ENCODE measurements around the gene RAB7B. TPM values are rescaled to one million over a fixed set of nuclear protein-coding genes. Genes with fewer than 3 reads are reported as not detected.

Gene RAB7B
- total and polyA plus RNA-seq, 2 experiments from 2014 or later: 4.5 to 22.6 TPM

- Histone ChIP-seq H3K27me3 (peaks cover 12% of the 10 kb centered on the region), H4K20me1 (ENCODE audit: insufficient read depth, poor library complexity, severe bottlenecking) (no peaks in the 10 kb centered on the region), H3K9me3 (ENCODE audit: low read depth) (no peaks in the 10 kb centered on the region), H3K4me3 (no peak overlapping the region), H2AFZ (no peak overlapping the region), H3K4me2 (no peak overlapping the region), H3K9me2 (replicated peaks; ENCODE audit: insufficient read depth) (no peaks in the 10 kb centered on the region), H3K36me3 (replicated peaks; ENCODE audit: insufficient read depth, low read depth) (no peaks in the 10 kb centered on the region), H3K27ac (no peak overlapping the region), H3K4me1 (ENCODE audit: insufficient read depth) (no peaks in the 10 kb centered on the region), H3K79me2 (no peaks in the 10 kb centered on the region)
- TF ChIP-seq EZH2 (IDR thresholded peaks at IDR 0.05; ENCODE audit: borderline replicate concordance) (no peak), CTCF (IDR thresholded peaks at IDR 0.05; ENCODE audit: poor library complexity) (no peak), EZH2phosphoT487 (IDR thresholded peaks at IDR 0.05; ENCODE audit: low read depth, severe bottlenecking, unreplicated experiment) (no peak)
- 90% methylated on average over 4 of the region's 4 CpGs for WGBS (ENCODE audit: low lambda C conversion rate, missing lambda C conversion rate)
- no peak for DNase-seq (ENCODE audit: low spot score)
These were observed 56.2 kb downstream of the RAB7B start for GRCh38 chr1:205947024-205947423.

- H3K9me3 ChIP-seq (ENCODE audit: low read depth): no peaks in the 10 kb centered on the region
- H2AFZ ChIP-seq: no peak overlapping the region
- H3K79me2 ChIP-seq: no peaks in the 10 kb centered on the region
- TF ChIP-seq EZH2 (IDR thresholded peaks at IDR 0.05; ENCODE audit: borderline replicate concordance) (no peak), EZH2phosphoT487 (IDR thresholded peaks at IDR 0.05; ENCODE audit: low read depth, severe bottlenecking, unreplicated experiment) (no peak), CTCF (IDR thresholded peaks at IDR 0.05; ENCODE audit: poor library complexity) (no peak)
- H3K36me3 ChIP-seq (replicated peaks; ENCODE audit: insufficient read depth, low read depth): no peaks in the 10 kb centered on the region
- H3K9me2 ChIP-seq (replicated peaks; ENCODE audit: insufficient read depth): no peaks in the 10 kb centered on the region
- no peak overlapping the region for H3K4me2 ChIP-seq
- no peaks in the 10 kb centered on the region for H4K20me1 ChIP-seq (ENCODE audit: insufficient read depth, poor library complexity, severe bottlenecking)
- peak; percentile 21 for DNase-seq (ENCODE audit: low spot score)
- no peak overlapping the region for H3K27ac ChIP-seq
- WGBS (ENCODE audit: low lambda C conversion rate, missing lambda C conversion rate): 80% methylated on average over 3 of the region's 3 CpGs
- H3K27me3 ChIP-seq: peaks cover 12% of the 10 kb centered on the region
- H3K4me3 ChIP-seq: no peak overlapping the region
- no peaks in the 10 kb centered on the region for H3K4me1 ChIP-seq (ENCODE audit: insufficient read depth)
These were observed 58.1 kb downstream of the RAB7B start for GRCh38 chr1:205945069-205945468.

GRCh38 chr1:205944525-205944924 is 58.7 kb downstream of the RAB7B start:
- no peak for TF ChIP-seq EZH2 (IDR thresholded peaks at IDR 0.05; ENCODE audit: borderline replicate concordance)
- no peak for TF ChIP-seq CTCF (IDR thresholded peaks at IDR 0.05; ENCODE audit: poor library complexity)
- no peak for TF ChIP-seq EZH2phosphoT487 (IDR thresholded peaks at IDR 0.05; ENCODE audit: low read depth, severe bottlenecking, unreplicated experiment)
- WGBS (ENCODE audit: low lambda C conversion rate, missing lambda C conversion rate): 68% methylated on average over 4 of the region's 4 CpGs

GRCh38 chr1:205943245-205943644 is 60.0 kb downstream of the RAB7B start, which contains the start of gene SLC26A9:
Gene SLC26A9 (minus strand): TSS chr1:205943456. CDS start chr1:205935820, 7,636 bp downstream.
- H3K9me2 ChIP-seq (replicated peaks; ENCODE audit: insufficient read depth): no peaks in the 10 kb centered on the region
- no peak for TF ChIP-seq EZH2phosphoT487 (IDR thresholded peaks at IDR 0.05; ENCODE audit: low read depth, severe bottlenecking, unreplicated experiment)
- TF ChIP-seq CTCF (IDR thresholded peaks at IDR 0.05; ENCODE audit: poor library complexity): no peak
- TF ChIP-seq EZH2 (IDR thresholded peaks at IDR 0.05; ENCODE audit: borderline replicate concordance): no peak
- WGBS (ENCODE audit: low lambda C conversion rate, missing lambda C conversion rate): 59% methylated on average over 7 of the region's 7 CpGs
- no peak within 1 kb of the TSS for H2AFZ ChIP-seq
- H3K4me3 ChIP-seq: no peak within 1 kb of the TSS
- H3K4me2 ChIP-seq: no peak within 1 kb of the TSS
- DNase-seq (ENCODE audit: low spot score): no peak
- H3K36me3 ChIP-seq (replicated peaks; ENCODE audit: insufficient read depth, low read depth): no peaks in the 10 kb centered on the region
- H3K79me2 ChIP-seq: no peaks in the 10 kb centered on the region
- H3K9me3 ChIP-seq (ENCODE audit: low read depth): no peaks in the 10 kb centered on the region
- no peaks in the 10 kb centered on the region for H3K4me1 ChIP-seq (ENCODE audit: insufficient read depth)
- peaks cover 12% of the 10 kb centered on the region for H3K27me3 ChIP-seq
- no peak within 1 kb of the TSS for H3K27ac ChIP-seq
- H4K20me1 ChIP-seq (ENCODE audit: insufficient read depth, poor library complexity, severe bottlenecking): no peaks in the 10 kb centered on the region

More at GRCh38 chr1:205944525-205944924, 58.7 kb downstream of the RAB7B start:
- peaks cover 12% of the 10 kb centered on the region for H3K27me3 ChIP-seq
- H2AFZ ChIP-seq: no peak overlapping the region
- DNase-seq (ENCODE audit: low spot score): no peak
- no peaks in the 10 kb centered on the region for H3K4me1 ChIP-seq (ENCODE audit: insufficient read depth)
- H3K36me3 ChIP-seq (replicated peaks; ENCODE audit: insufficient read depth, low read depth): no peaks in the 10 kb centered on the region
- H3K4me2 ChIP-seq: no peak overlapping the region
- no peak overlapping the region for H3K4me3 ChIP-seq
- no peaks in the 10 kb centered on the region for H3K9me2 ChIP-seq (replicated peaks; ENCODE audit: insufficient read depth)
- no peak overlapping the region for H3K27ac ChIP-seq
- H4K20me1 ChIP-seq (ENCODE audit: insufficient read depth, poor library complexity, severe bottlenecking): no peaks in the 10 kb centered on the region
- no peaks in the 10 kb centered on the region for H3K79me2 ChIP-seq
- no peaks in the 10 kb centered on the region for H3K9me3 ChIP-seq (ENCODE audit: low read depth)
